ENCODE results near the gene COX5B.
"Not testable (repeated sequence)": the region's sequence is repeated elsewhere in the genome, so short reads cannot be mapped to it uniquely, and the experiment has no call there.

COX5B gene

GRCh38 chr2:97625354-97626048 lies 20.4 kb upstream of the COX5B start:
- H3K9me3 Mint-ChIP-seq; H3K27ac Mint-ChIP-seq; H3K4me1 Mint-ChIP-seq; H3K4me3 Mint-ChIP-seq; H3K27me3 Mint-ChIP-seq (ENCODE audit: low read depth); H3K36me3 Mint-ChIP-seq (ENCODE audit: low read depth): not testable (repeated sequence)

DNA sequence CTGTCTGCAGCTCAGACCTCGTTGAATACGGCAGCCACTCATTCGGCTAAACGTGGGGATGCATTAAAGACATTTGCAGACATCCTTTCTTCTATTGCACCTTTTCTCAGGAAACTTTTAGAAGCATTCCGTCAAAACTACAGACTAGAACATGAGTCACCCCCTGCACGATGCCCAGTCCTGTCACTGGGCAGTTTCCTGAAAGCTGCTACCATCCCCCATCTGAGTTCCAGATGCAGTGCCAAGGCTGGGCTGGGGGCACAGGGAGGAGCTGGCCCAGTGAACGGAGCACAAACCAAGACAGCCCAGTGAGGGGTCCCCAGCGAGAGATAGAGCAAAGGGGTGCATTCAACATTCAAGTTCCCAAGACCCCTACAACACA lies 19.8 kb upstream of the COX5B start:
- not testable (repeated sequence) for H3K36me3 Mint-ChIP-seq (ENCODE audit: low read depth); H3K9me3 Mint-ChIP-seq; H3K27me3 Mint-ChIP-seq (ENCODE audit: low read depth); H3K4me1 Mint-ChIP-seq; H3K27ac Mint-ChIP-seq; H3K4me3 Mint-ChIP-seq

DNA sequence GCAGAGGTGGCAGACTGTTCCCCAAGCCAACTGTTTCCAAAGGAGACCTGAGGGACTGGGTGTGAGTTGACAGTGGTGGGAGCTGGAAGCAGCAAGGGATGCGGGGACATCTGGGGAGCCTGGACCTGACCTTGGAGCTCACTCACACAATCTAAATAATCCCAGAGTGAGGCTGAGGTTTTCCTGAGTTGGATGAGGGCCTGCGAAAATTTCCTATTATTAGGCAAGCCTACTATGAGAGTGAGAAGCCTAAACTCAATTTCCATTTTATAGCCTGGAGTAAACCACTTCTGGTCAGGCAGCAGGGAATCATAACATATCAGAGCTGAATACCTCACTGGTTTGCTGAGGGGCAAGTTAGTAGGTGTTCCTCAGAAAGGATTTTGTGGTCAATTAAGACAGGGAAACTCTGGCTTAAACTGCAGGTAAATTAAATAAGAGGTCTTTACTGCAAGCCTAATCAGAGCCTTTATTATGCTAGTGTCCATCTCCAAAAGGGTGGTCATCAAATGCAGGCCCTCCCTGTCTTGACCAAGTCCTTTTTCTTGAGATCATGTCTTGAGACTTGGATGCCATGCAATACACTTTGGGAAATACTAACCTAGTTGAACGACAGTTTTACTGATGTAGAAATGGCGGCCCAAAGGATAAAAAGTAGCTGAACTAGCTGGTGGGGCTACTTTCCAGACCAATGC lies 1.7 kb upstream of the COX5B start:
- peaks cover 22% of the 10 kb centered on the region for H3K36me3 Mint-ChIP-seq (ENCODE audit: low read depth)
- peaks cover 13% of the 10 kb centered on the region for H3K4me1 Mint-ChIP-seq
- H3K27ac Mint-ChIP-seq, result peak overlapping the region; percentile 33 to 60 (median 51)
- H3K9me3 Mint-ChIP-seq, result no peaks in the 10 kb centered on the region
- no peaks in the 10 kb centered on the region for H3K27me3 Mint-ChIP-seq (ENCODE audit: low read depth)
- peak overlapping the region; percentile 55 to 64 (median 60) for H3K4me3 Mint-ChIP-seq
- no peak for TF ChIP-seq CTCF (IDR thresholded peaks at IDR 0.05; ENCODE audit: unreplicated experiment in 3 of 3)

DNA sequence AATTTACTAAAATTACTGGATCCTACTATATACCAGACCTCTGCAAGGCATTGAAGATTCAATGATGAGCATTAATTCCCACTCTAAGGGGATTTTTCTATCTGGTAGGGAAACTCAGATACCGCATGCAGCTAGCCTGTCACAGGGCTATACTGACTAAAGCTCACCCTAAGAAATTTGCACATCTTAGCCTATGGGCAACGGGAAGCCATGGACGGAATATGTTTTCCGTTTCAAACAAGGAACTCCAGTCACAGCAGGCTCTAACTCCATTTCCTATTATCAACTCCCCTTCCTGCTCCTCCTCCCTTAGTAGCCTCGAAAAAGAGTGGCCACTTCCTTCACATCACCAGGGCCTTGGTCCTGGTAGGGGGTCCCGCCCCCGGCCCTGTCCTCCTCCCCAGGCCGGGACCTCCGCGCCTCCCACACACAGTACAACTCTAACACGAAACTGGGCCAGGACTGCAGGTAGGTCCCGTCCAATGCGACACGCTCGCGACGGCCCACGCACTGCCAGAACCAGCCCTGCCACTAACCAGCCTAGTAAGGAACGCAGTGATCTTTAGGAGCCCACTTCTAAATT lies 659 bp upstream of the COX5B start:
- H3K4me3 Mint-ChIP-seq, result peak overlapping the region; percentile 90 to 96 (median 94)
- no peaks in the 10 kb centered on the region for H3K27me3 Mint-ChIP-seq (ENCODE audit: low read depth)
- H3K36me3 Mint-ChIP-seq (ENCODE audit: low read depth), result peaks cover 30% of the 10 kb centered on the region
- no peak for TF ChIP-seq CTCF (IDR thresholded peaks at IDR 0.05; ENCODE audit: unreplicated experiment in 3 of 3)
- peaks cover 13% of the 10 kb centered on the region for H3K4me1 Mint-ChIP-seq
- no peaks in the 10 kb centered on the region for H3K9me3 Mint-ChIP-seq
- peak overlapping the region; percentile 96 to 99 (median 98) for H3K27ac Mint-ChIP-seq

DNA sequence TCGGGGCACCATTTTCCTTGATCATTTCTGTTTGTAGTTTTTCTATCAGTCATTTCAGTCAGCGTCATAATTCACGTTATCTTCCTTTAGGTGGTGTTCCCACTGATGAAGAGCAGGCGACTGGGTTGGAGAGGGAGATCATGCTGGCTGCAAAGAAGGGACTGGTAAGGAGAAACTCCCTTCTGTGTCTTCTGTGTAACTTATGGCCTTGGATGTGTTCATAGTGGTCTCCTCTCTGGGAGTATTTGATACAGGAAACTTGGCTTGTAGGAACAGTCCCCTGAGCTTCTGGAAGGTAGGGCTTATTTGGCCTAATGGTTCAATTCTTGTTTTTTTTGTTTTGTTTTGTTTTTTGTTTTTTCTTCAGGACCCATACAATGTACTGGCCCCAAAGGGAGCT lies 1.1 kb downstream of the COX5B start:
- Mint-ChIP-seq H3K36me3 (ENCODE audit: low read depth) (peaks cover 39% of the 10 kb centered on the region), H3K9me3 (no peaks in the 10 kb centered on the region), H3K27me3 (ENCODE audit: low read depth) (no peaks in the 10 kb centered on the region), H3K27ac (peak overlapping the region; percentile 13 to 50 (median 46)), H3K4me1 (peaks cover 13% of the 10 kb centered on the region), H3K4me3 (peak overlapping the region; percentile 90 to 96 (median 94))
- no peak for TF ChIP-seq CTCF (IDR thresholded peaks at IDR 0.05; ENCODE audit: unreplicated experiment in 3 of 3)

- peaks cover 77% of the 10 kb centered on the region for H3K36me3 Mint-ChIP-seq (ENCODE audit: low read depth)
- TF ChIP-seq CTCF (IDR thresholded peaks at IDR 0.05; ENCODE audit: unreplicated experiment in 3 of 3), result no peak
- H3K27ac Mint-ChIP-seq, result no peak overlapping the region
- peaks cover 7% of the 10 kb centered on the region for H3K4me1 Mint-ChIP-seq
- H3K4me3 Mint-ChIP-seq, result peak overlapping the region in 2 of 3 experiments; percentile 15 to 45
- H3K9me3 Mint-ChIP-seq, result peaks cover 22% of the 10 kb centered on the region
- no peaks in the 10 kb centered on the region for H3K27me3 Mint-ChIP-seq (ENCODE audit: low read depth)
Measured at GRCh38 chr2:97651114-97651513, 5.3 kb downstream of the COX5B start.
